Measurements from ENCODE around the gene SACM1L.

GRCh38 chr3:45656575-45657363 lies 32.4 kb upstream of the SACM1L start:
- TF ChIP-seq ZNF70 (CRISPR knock-in tag; IDR thresholded peaks at IDR 0.05) (no peak), CSDC2 (CRISPR knock-in tag; IDR thresholded peaks at IDR 0.05) (no peak), BACH2 (CRISPR knock-in tag; IDR thresholded peaks at IDR 0.05; ENCODE audit: borderline replicate concordance) (no peak), ARNTL (CRISPR knock-in tag; IDR thresholded peaks at IDR 0.05; ENCODE audit: borderline replicate concordance, low read depth) (no peak), ZNF8 (CRISPR knock-in tag; IDR thresholded peaks at IDR 0.05) (no peak), ZFP3 (CRISPR knock-in tag; IDR thresholded peaks at IDR 0.05) (no peak), ZFP30 (CRISPR knock-in tag; IDR thresholded peaks at IDR 0.05) (no peak), RARB (CRISPR knock-in tag; IDR thresholded peaks at IDR 0.05) (no peak), PPARA (CRISPR knock-in tag; IDR thresholded peaks at IDR 0.05; ENCODE audit: borderline replicate concordance) (no peak)
- TF ChIP-seq, protein P1, sequence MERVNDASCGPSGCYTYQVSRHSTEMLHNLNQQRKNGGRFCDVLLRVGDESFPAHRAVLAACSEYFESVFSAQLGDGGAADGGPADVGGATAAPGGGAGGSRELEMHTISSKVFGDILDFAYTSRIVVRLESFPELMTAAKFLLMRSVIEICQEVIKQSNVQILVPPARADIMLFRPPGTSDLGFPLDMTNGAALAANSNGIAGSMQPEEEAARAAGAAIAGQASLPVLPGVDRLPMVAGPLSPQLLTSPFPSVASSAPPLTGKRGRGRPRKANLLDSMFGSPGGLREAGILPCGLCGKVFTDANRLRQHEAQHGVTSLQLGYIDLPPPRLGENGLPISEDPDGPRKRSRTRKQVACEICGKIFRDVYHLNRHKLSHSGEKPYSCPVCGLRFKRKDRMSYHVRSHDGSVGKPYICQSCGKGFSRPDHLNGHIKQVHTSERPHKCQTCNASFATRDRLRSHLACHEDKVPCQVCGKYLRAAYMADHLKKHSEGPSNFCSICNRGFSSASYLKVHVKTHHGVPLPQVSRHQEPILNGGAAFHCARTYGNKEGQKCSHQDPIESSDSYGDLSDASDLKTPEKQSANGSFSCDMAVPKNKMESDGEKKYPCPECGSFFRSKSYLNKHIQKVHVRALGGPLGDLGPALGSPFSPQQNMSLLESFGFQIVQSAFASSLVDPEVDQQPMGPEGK (CRISPR knock-in tag; IDR thresholded peaks at IDR 0.05; ENCODE audit: borderline replicate concordance) = no peak
